H54 (cell line): Measurements from ENCODE around the gene SLC22A16.

Experiments
- DNase-seq: peaks from one replicate; pipeline ENCODE4 v3.0.0; 2011; ENCODE audit warnings: low spot score, mixed read lengths; ENCODE audit not compliant: insufficient read length
- FAIRE-seq: peaks from 3 replicates; lab custom pipeline; 2011; peaks lifted over from hg19 to GRCh38; lab: Jason Lieb, UNC
- POLR2A ChIP-seq: IDR thresholded peaks from 2 replicates; pipeline ENCODE4 v1.6.1; 2011; ENCODE audit warnings: low read depth, mild to moderate bottlenecking, low read length

Gene SLC22A16

GRCh38 chr6:110448846-110449540 lies 27.4 kb downstream of the SLC22A16 start:
- FAIRE-seq (no peak), DNase-seq (no peak)
- no peak for TF ChIP-seq POLR2A

- no peak for FAIRE-seq
Measured at GRCh38 chr6:110447761-110448160, 28.7 kb downstream of the SLC22A16 start.

GRCh38 chr6:110446405-110446804 lies 30.0 kb downstream of the SLC22A16 start:
- TF ChIP-seq POLR2A, result no peak
- no peak for DNase-seq
- no peak for FAIRE-seq

More at GRCh38 chr6:110447761-110448160, 28.7 kb downstream of the SLC22A16 start:
- DNase-seq, result no peak
- no peak for TF ChIP-seq POLR2A

- DNase-seq (no peak), FAIRE-seq (no peak)
- TF ChIP-seq POLR2A, result no peak
Measured at GRCh38 chr6:110440026-110440425, 36.4 kb downstream of the SLC22A16 start.

GRCh38 chr6:110439356-110439755 lies 37.1 kb downstream of the SLC22A16 start:
- no peak for DNase-seq
- TF ChIP-seq POLR2A, result no peak
- FAIRE-seq, result no peak

- DNase-seq (no peak), FAIRE-seq (no peak)
- no peak for TF ChIP-seq POLR2A
Measured at GRCh38 chr6:110434961-110435602, 41.3 kb downstream of the SLC22A16 start.

GRCh38 chr6:110432285-110432900 lies 44.0 kb downstream of the SLC22A16 start:
- FAIRE-seq (no peak), DNase-seq (no peak)
- no peak for TF ChIP-seq POLR2A

- FAIRE-seq (no peak), DNase-seq (no peak)
- TF ChIP-seq POLR2A, result no peak
Measured at GRCh38 chr6:110430741-110431140, 45.7 kb downstream of the SLC22A16 start.

GRCh38 chr6:110430236-110430635 lies 46.2 kb downstream of the SLC22A16 start:
- DNase-seq (no peak), FAIRE-seq (no peak)
- TF ChIP-seq POLR2A, result no peak

- no peak for FAIRE-seq
- no peak for TF ChIP-seq POLR2A
Measured at GRCh38 chr6:110428153-110428552, 48.3 kb downstream of the SLC22A16 start.

GRCh38 chr6:110425816-110426215 lies 50.6 kb downstream of the SLC22A16 start:
- no peak for TF ChIP-seq POLR2A
- FAIRE-seq (no peak), DNase-seq (no peak)

More at GRCh38 chr6:110428153-110428552, 48.3 kb downstream of the SLC22A16 start:
- no peak for DNase-seq

- TF ChIP-seq POLR2A, result no peak
- no peak for DNase-seq
- FAIRE-seq, result no peak
Measured at GRCh38 chr6:110422444-110422822, 54.0 kb downstream of the SLC22A16 start.

GRCh38 chr6:110421749-110422443 lies 54.5 kb downstream of the SLC22A16 start:
- TF ChIP-seq POLR2A, result no peak
- DNase-seq (no peak), FAIRE-seq (no peak)
